Neural cell (in vitro differentiated cells): ENCODE results near the gene B3GALNT1. TPM values are rescaled to one million over a fixed set of nuclear protein-coding genes. Genes with fewer than 3 reads are reported as not detected.

Source experiments
- H2AFZ ChIP-seq: fragments of 200-600, 300-800 bp; sonication (generic), shearing (Covaris generic); 2 replicates; pipeline ENCODE4 v1.6.0; 2014; ENCODE audit warnings: low read depth, mild to moderate bottlenecking, antibody characterized with exemption, low read length, moderate library complexity
- H3F3A ChIP-seq: fragments of 200-600 bp; shearing (Covaris generic); 2 replicates; pipeline ENCODE4 v1.6.1; 2016; ENCODE audit warnings: mild to moderate bottlenecking, moderate library complexity, mixed read lengths, antibody characterized with exemption, low read length; ENCODE audit not compliant: insufficient read depth, poor library complexity, severe bottlenecking
- H3K27ac ChIP-seq: fragments of 200-600, 300-800 bp; sonication (generic), shearing (Covaris generic); 2 replicates; pipeline ENCODE4 v1.5.1; 2014; ENCODE audit warnings: mild to moderate bottlenecking, low read length, moderate library complexity
- H3K27me3 ChIP-seq: fragments of 300-800, 200-600 bp; sonication (generic), shearing (Covaris generic); 2 replicates; pipeline ENCODE4 v1.6.0; 2014; ENCODE audit warnings: mild to moderate bottlenecking, low read depth, low read length, moderate library complexity; ENCODE audit not compliant: insufficient read depth
- H3K36me3 ChIP-seq: fragments of 300-800, 200-600 bp; sonication (generic), shearing (Covaris generic); 2 replicates; pipeline ENCODE4 v1.5.1; 2014; ENCODE audit warnings: mild to moderate bottlenecking, antibody characterized with exemption, low read length, moderate library complexity; ENCODE audit not compliant: insufficient read depth
- H3K4me2 ChIP-seq: fragments of 300-800, 200-600 bp; sonication (generic), shearing (Covaris generic); 2 replicates; pipeline ENCODE4 v1.6.0; 2014; ENCODE audit warnings: mild to moderate bottlenecking, low read length
- H3K4me3 ChIP-seq: fragments of 300-800, 200-600 bp; sonication (generic), shearing (Covaris generic); 2 replicates; pipeline ENCODE4 v1.5.1; 2014; ENCODE audit warnings: mild to moderate bottlenecking, low read length, moderate library complexity
- H3K79me2 ChIP-seq: fragments of 200-600 bp; shearing (Covaris generic); replicated peaks from 2 replicates; pipeline ENCODE4 v1.6.0; 2014; ENCODE audit warnings: mild to moderate bottlenecking, low read length, moderate library complexity; ENCODE audit not compliant: insufficient read depth
- H3K9ac ChIP-seq: fragments of 300-800, 200-600 bp; sonication (generic), shearing (Covaris generic); 2 replicates; pipeline ENCODE4 v1.6.1; 2016; ENCODE audit warnings: mild to moderate bottlenecking, low read length, mixed read lengths
- H3K9me2 ChIP-seq: fragments of 200-600 bp; shearing (Covaris generic); 2 replicates; pipeline ENCODE4 v1.6.1; 2016; ENCODE audit warnings: mild to moderate bottlenecking, low read length, mixed read lengths; ENCODE audit not compliant: insufficient read depth
- H3K9me3 ChIP-seq: fragments of 200-600, 300-800 bp; sonication (generic), shearing (Covaris generic); 2 replicates; pipeline ENCODE4 v1.6.1; 2016; ENCODE audit warnings: mild to moderate bottlenecking, mixed run types, low read length, moderate library complexity, mixed read lengths
- H4K20me1 ChIP-seq: fragments of 200-600 bp; shearing (Covaris generic); 2 replicates; pipeline ENCODE4 v1.6.1; 2016; ENCODE audit warnings: mild to moderate bottlenecking, mixed run types; ENCODE audit not compliant: insufficient read depth
- EP300 ChIP-seq: fragments of 450-650 bp; conservative IDR thresholded peaks from 2 replicates; pipeline ENCODE4 v1.6.1; 2014; ENCODE audit warnings: antibody characterized with exemption, mild to moderate bottlenecking, moderate library complexity; ENCODE audit not compliant: poor library complexity, severe bottlenecking
- EZH2 ChIP-seq: fragments of 200-600, 300-800 bp; shearing (Covaris generic), sonication (generic); IDR thresholded peaks from 2 replicates; pipeline ENCODE4 v1.6.1; 2014; ENCODE audit warnings: antibody characterized with exemption, low read length, borderline replicate concordance, mild to moderate bottlenecking; ENCODE audit not compliant: insufficient read depth, poor library complexity, severe bottlenecking
- MXI1 ChIP-seq: fragments of 450-650 bp; conservative IDR thresholded peaks from 2 replicates; pipeline ENCODE4 v1.6.1; 2014; ENCODE audit warnings: antibody characterized with exemption, mild to moderate bottlenecking; ENCODE audit not compliant: poor library complexity, severe bottlenecking
- POLR2AphosphoS5 ChIP-seq: IDR thresholded peaks from 2 replicates; pipeline ENCODE4 v1.6.1; 2012
- RAD21 ChIP-seq: fragments of 450-650 bp; conservative IDR thresholded peaks from 2 replicates; pipeline ENCODE4 v1.6.1; 2014; ENCODE audit warnings: antibody characterized with exemption, mild to moderate bottlenecking, moderate library complexity
- SMC3 ChIP-seq: fragments of 450-650 bp; conservative IDR thresholded peaks from 2 replicates; pipeline ENCODE4 v1.6.1; 2014; ENCODE audit warnings: antibody characterized with exemption, mild to moderate bottlenecking, moderate library complexity; ENCODE audit not compliant: poor library complexity
- TAF1 ChIP-seq: IDR thresholded peaks from 2 replicates; pipeline ENCODE4 v1.6.1; 2012; ENCODE audit warnings: low read depth
- polyA plus RNA-seq: library from polyadenylated mRNA; depleted of rRNA; stranded (reverse); fragments of >200 nt; gene quantifications from 2 replicates; pipeline ENCODE4 v1.2.3, GENCODE V29; 2014
- TF ChIP-seq, protein P1 (sequence below): IDR thresholded peaks from 2 replicates; pipeline ENCODE4 v1.6.1; 2012; ENCODE audit warnings: borderline replicate concordance
- TF ChIP-seq, protein P2 (sequence below): fragments of 450-650 bp; IDR thresholded peaks from 2 replicates; pipeline ENCODE4 v1.5.1; 2014; ENCODE audit warnings: antibody characterized with exemption, mild to moderate bottlenecking, moderate library complexity; ENCODE audit not compliant: poor library complexity, severe bottlenecking

The B3GALNT1 gene
- polyA plus RNA-seq, 1 donor from 2014 or later = 31.7 TPM

DNA sequence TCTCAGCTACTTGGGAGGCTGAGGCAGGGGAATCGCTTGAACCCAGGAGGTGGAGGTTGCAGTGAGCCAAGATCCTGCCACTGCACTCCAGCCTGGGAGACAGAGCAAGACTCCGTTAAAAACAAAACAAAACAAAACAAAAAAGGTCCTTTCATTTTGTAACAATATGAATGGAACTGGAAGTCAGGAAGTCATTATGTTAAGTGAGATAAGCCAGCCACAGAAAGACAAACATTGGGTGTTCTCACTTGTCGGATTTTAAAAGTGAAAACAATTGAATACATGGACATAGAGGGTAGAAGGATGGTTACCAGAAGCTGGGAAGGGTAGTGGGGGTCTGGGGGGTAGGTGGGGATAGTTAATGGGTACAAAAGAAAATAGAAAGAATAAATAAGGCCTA, 12.5 kb upstream of the B3GALNT1 start:
- Histone ChIP-seq H3K27ac (no peak overlapping the region), H3F3A (no peaks in the 10 kb centered on the region), H2AFZ (no peak overlapping the region), H3K27me3 (no peaks in the 10 kb centered on the region), H4K20me1 (no peaks in the 10 kb centered on the region), H3K79me2 (no peaks in the 10 kb centered on the region), H3K36me3 (no peaks in the 10 kb centered on the region), H3K9me2 (no peaks in the 10 kb centered on the region), H3K4me3 (no peak overlapping the region), H3K4me2 (no peak overlapping the region), H3K9ac (no peak overlapping the region), H3K9me3 (peaks cover 4% of the 10 kb centered on the region)
- TF ChIP-seq, protein P1, sequence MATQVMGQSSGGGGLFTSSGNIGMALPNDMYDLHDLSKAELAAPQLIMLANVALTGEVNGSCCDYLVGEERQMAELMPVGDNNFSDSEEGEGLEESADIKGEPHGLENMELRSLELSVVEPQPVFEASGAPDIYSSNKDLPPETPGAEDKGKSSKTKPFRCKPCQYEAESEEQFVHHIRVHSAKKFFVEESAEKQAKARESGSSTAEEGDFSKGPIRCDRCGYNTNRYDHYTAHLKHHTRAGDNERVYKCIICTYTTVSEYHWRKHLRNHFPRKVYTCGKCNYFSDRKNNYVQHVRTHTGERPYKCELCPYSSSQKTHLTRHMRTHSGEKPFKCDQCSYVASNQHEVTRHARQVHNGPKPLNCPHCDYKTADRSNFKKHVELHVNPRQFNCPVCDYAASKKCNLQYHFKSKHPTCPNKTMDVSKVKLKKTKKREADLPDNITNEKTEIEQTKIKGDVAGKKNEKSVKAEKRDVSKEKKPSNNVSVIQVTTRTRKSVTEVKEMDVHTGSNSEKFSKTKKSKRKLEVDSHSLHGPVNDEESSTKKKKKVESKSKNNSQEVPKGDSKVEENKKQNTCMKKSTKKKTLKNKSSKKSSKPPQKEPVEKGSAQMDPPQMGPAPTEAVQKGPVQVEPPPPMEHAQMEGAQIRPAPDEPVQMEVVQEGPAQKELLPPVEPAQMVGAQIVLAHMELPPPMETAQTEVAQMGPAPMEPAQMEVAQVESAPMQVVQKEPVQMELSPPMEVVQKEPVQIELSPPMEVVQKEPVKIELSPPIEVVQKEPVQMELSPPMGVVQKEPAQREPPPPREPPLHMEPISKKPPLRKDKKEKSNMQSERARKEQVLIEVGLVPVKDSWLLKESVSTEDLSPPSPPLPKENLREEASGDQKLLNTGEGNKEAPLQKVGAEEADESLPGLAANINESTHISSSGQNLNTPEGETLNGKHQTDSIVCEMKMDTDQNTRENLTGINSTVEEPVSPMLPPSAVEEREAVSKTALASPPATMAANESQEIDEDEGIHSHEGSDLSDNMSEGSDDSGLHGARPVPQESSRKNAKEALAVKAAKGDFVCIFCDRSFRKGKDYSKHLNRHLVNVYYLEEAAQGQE = no peak
- no peak for TF ChIP-seq EP300
- TF ChIP-seq RAD21 = no peak
- TF ChIP-seq POLR2AphosphoS5 = no peak
- TF ChIP-seq SMC3 = no peak
- TF ChIP-seq, protein P2, sequence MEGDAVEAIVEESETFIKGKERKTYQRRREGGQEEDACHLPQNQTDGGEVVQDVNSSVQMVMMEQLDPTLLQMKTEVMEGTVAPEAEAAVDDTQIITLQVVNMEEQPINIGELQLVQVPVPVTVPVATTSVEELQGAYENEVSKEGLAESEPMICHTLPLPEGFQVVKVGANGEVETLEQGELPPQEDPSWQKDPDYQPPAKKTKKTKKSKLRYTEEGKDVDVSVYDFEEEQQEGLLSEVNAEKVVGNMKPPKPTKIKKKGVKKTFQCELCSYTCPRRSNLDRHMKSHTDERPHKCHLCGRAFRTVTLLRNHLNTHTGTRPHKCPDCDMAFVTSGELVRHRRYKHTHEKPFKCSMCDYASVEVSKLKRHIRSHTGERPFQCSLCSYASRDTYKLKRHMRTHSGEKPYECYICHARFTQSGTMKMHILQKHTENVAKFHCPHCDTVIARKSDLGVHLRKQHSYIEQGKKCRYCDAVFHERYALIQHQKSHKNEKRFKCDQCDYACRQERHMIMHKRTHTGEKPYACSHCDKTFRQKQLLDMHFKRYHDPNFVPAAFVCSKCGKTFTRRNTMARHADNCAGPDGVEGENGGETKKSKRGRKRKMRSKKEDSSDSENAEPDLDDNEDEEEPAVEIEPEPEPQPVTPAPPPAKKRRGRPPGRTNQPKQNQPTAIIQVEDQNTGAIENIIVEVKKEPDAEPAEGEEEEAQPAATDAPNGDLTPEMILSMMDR = no peak
- TF ChIP-seq TAF1 = no peak
- TF ChIP-seq EZH2 = no peak
- TF ChIP-seq MXI1 = no peak

DNA sequence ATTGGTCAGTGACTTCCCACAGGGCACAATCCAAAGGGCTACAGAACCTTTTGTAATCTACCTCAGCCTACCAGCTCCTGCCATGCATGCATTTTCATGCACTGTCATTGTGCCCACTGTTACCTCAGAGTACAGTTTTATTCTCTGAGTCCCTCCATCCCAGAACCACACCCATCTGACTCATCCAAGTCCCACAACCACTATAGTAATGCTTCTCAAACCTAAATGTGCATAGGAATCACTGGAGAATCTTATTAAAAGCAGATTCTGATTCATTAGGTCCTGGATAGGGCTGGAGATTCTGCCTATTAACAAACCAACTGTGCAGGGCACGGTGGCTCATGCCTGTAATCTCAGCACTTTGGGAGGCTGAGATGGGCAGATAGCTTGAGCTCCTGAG, 3.7 kb upstream of the B3GALNT1 start:
- Histone ChIP-seq H3K79me2 (no peaks in the 10 kb centered on the region), H3K9ac (no peak overlapping the region), H3K27ac (no peak overlapping the region), H3K9me3 (no peaks in the 10 kb centered on the region), H3K27me3 (peaks cover 20% of the 10 kb centered on the region), H3K36me3 (no peaks in the 10 kb centered on the region), H3K9me2 (no peaks in the 10 kb centered on the region), H3F3A (no peaks in the 10 kb centered on the region), H3K4me3 (no peak overlapping the region), H3K4me2 (no peak overlapping the region), H2AFZ (no peak overlapping the region), H4K20me1 (no peaks in the 10 kb centered on the region)
- no peak for TF ChIP-seq EZH2
- TF ChIP-seq, protein P1 = no peak
- TF ChIP-seq TAF1 = no peak
- TF ChIP-seq SMC3 = no peak
